ACHN (cell line): ENCODE results near the gene RAB41.
"Not testable (repeated sequence)": the region's sequence is repeated elsewhere in the genome, so short reads cannot be mapped to it uniquely, and the experiment has no call there.

Source experiments
- DNase-seq: peaks from one replicate; pipeline ENCODE4 v3.0.0-alpha.2; 2015
- in situ Hi-C: cut with HindIII; loops from 2 replicates; pipeline ENCODE4 v1.10.0; 2017; ENCODE audit warnings: low sequenced_read_pairs, low pct_ligation_motif_present, low pct_unique_long_range_greater_than_20kb

RAB41 gene

DNA sequence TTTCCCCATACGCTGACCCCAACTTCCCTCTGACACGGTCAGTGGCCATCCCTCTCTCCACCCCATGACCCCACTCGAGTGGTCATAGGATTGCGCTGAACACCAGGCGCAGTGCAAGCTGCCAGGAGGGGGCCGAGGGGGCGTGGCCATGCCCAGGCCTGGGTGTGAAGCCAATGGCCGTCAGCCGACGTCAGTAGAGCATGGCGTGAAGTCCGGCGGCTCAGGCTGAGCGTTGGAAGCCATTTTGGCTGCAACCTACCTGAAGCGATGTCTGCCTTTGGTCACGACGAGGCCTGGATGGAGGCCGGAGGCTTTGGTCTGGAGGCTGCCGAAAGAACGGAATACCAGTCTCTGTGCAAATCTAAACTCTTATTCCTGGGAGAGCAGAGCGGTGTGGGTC lies at the start of gene RAB41:
TSS of gene RAB41 (plus strand) at position 222 of the 400 bp plus-strand sequence. CDS start at position 268, 46 bp downstream.
- in situ Hi-C loops: no loop called here
- DNase-seq: no peak

DNA sequence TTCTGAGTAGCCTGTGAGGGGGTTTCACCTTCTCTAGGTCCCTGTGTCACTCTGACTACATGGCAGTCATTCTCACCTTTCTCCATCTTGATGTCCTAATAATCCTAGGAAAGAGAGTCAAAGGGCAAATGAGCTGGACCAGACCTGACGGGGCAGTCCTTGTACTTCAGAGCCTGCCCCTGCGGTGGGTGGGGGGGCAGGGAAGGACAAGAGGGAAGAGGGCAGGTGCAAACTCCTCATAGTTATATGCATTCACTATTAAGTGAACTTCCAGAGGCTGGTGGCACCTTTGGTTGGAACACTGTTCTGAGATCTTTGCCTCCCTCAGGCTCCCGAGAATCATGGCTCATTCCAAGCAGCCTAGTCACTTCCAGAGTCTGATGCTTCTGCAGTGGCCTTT lies 47.6 kb upstream of the RAB41 start, which contains the start of gene AWAT1:
TSS of gene AWAT1 (plus strand) at position 301 of the 400 bp plus-strand sequence. CDS start at position 342, 41 bp downstream.
- DNase-seq: no peak
- in situ Hi-C loops: no loop called here

DNA sequence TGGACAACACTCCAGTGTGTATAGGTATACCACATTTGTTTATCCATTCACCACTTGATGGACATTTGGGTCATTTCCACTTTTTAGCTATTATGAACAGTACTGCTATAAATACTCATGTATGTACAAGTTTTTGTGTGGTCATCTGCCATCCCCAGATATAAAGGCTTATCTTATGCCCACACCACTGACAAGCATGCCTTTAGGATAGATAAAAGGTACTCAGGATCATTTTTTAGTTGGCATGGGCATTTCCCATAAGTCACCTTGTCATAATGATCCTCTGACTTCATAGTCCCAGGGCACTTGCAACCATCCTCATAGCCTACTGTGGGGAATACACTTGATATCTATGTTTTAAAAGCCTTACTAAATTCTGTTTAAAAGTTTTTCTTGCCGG lies 41.2 kb upstream of the RAB41 start:
- in situ Hi-C loops: no loop called here
- no peak for DNase-seq

DNA sequence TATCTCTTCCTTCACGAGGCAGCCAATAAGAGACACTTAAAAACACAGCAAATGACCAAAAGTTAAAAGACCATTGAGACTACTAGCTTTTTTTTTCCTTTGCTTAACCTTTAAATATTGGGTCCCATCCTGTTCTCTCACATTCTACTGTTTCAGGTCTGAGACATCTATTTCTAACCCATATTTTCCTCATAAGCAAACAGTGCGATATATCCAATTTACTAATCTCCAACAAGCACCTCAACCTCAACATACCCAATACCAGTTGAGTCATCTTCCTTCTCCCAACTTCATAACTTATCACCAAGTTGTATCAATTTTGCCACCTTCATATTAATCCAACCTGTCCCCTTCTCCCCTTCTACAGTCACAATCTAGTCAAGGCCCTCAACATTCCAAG lies 40.5 kb upstream of the RAB41 start:
- no peak for DNase-seq
- in situ Hi-C loops: no loop called here

DNA sequence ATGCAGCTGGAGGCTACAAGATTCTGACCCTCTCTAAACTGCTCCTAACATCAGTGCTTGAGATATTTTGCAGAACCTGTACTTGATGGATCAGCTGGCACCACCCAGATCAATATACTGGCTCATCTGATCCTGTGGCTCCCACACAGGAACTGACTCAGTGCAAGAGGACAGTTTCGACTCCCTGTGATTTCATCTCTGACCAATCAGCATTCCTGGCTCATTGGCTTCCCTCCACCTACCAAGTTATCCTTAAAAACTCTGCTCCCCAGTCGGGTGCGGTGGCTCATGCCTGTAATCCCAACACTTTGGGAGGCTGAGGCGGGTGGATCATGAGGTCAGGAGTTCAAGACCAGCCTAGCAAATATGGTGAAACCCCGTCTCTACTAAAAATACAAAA lies 38.4 kb upstream of the RAB41 start:
- DNase-seq, in situ Hi-C loops: not testable (repeated sequence)

DNA sequence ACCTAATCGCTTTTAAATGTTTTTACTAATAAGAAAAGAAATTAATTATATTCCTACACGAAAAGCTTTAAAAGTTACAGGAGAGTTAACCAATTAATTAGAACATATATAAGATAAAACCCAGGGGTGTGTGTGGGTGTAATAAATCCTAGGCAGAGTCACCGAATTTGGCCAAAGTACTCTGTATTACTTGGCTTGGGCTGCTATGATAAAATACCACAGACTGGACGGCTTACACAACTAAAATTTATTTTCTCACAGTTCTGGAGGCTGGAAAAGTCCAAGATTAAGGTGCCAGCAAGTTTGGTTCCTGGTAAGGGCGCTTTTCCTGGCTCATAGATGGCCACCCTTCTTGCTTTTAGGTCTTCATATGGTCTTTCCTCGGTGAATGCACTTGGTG lies 37.1 kb upstream of the RAB41 start:
- in situ Hi-C loops: no loop called here
- DNase-seq: no peak

DNA sequence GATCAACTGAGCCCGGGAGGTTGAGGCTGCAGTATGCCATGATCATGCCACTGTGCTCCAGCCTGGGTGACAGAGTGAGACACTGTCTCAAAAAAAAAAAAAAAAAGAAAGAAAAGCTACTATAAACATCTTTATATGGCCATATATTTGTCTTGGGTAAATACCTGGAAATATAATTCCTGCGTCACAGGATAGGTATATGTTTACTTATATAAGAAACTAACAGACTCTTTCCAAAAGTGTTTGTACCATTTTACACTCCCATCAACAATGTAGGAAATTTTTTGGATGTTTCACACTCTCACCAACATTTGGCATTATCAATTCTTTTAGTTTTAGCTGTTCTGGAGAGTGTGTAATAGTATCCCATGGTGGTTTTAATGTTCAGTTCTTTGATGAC lies 34.7 kb upstream of the RAB41 start:
- in situ Hi-C loops: no loop called here
- DNase-seq: no peak

DNA sequence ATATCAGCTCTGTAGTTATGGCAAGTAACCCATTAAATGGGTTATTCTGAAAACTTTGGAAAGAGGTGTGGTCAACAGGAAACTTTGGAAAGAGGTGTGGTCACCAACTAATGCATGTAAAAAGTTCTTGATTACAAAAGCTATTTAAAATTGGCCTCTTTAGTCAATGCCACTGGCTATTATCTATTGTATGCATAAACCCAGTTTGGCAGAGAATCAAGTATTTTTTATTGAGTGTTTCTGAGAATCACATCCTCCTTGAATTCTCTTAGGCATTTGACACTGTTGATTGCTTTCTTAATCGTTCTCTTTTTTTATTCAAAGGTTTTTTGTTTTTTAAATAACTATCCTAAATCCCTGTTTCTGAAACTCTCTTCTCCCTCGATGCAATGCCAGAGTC lies 29.5 kb upstream of the RAB41 start:
- no peak for DNase-seq
- in situ Hi-C loops: no loop called here

DNA sequence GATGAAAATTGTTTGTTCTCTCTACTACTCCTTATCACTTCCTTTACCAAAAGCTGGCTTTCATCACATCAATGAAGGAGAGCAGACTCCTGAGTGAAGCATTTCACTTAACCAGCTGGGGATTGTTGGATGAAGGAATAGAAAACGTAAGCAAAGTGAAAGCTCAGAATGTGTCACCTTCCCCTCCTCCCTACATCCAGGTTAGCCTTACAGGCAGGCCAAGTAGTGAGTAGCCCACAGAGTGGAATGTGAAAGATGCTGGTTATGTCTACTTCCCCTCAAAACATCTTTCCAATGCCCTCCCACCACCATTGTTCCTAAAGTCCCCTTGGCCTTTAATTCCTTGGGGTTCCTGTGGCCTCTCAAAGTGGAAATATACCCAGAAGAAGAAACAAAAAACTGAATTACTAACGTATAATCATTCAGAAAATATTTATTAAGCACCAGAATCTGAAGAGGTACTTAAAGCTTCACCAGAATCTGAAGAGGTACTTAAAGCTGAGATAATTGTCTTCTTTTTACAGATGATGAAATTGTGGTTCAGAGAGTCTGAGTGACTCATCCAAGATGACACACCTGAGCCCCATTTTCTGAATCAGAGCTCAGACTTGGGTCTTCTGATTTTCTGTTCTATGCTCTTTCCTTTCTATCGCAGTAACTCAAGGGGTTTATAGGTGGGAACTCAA lies 28.5 kb upstream of the RAB41 start:
- DNase-seq: no peak
- in situ Hi-C loops: no loop called here

DNA sequence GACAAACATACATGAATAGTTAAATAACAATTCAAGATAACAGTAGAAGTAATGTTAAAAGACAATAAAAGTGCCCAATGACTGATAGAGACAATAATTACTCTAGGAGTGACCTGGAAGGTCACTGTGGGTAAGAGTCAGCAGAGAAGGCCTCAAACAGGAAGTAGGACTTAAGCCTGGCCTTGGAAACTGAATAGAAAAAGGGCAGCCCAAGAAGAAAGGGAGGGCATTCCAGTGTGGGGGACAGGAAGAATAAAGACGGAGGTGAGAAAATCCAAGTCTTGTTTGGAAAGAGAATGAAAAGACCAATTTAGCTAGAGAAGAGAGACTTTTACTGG lies 27.9 kb upstream of the RAB41 start:
- in situ Hi-C loops: no loop called here
- no peak for DNase-seq

DNA sequence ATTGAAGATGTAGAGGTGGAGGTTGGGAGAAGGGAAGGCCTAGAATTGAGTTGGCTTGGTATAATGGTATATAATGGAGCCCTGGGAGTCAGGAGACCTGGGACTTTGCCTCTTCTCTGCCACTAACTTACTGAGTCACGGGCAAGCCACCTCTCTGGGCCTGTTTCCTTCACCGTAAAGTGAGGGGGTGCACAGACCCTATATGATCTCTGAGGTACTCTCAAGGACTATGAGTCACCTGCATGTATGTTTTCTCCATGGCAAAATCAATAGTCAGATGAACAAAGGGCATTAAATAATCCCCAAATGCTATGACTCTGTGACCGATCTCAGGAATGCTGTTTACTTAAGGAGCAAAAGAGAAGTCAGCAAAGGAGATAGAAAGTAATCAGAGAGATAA lies 27.1 kb upstream of the RAB41 start:
- DNase-seq: no peak

DNA sequence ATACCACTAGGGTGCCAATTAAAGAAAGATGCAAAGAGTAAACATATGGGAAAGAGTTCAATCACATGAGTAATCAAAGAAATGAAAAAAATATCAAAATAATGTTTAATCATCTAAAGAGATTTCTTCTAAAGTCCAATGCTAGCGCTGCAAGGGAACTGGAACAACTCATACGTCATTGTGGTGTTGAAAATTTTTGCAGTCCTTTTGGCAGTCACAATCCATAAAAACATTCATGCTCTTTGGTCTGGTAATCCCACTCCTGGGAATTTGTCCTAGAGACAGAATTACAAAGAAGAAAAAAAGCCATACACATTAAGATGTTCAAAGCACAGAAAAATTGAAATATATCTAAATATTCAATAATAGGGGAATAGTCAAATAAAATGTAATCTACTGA lies 26.5 kb upstream of the RAB41 start:
- no peak for DNase-seq
- in situ Hi-C loops: no loop called here

More for the DNA sequence above, 27.1 kb upstream of the RAB41 start:
- in situ Hi-C loops: no loop called here

DNA sequence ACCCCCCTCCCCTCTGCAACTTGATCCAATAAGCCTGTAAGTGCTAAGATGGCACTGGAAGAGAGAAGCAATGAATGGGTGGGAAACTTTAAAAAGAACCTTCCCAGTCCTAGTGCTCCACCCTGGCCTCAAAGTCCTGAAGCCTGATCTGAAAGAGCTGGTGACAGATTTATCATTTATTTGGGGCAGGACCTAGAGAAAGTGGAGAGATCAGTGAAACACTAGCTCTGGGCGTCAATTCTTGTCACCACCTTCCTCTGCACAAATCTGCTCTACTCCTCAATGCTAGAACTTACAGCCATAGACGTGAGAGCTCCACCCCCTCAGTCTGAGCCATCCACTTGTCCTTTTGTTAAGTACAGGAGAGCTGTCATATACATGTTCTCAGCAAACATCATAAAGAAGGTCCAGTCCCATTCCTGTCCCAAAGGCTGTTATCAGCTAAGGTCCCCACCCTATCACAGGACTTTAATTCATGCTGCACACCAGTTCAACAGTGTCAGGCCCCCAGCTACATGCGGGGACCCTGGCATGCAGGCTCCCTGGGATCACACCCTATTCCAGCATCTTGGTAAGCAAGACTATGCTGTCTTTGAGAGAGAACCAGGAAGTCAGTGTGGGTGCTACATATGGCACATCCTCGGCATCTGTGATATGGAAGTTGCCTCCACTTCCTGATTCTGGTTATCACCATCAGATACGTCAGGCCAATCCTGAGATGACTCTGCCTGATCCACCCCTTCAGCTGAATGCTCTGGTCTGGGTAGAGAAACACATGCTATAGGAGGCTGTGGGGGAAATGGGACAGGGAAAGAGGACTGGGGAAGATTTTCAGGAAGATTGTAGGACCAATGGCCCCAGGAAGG lies 24.3 kb upstream of the RAB41 start:
- no peak for DNase-seq
- in situ Hi-C loops: no loop called here

DNA sequence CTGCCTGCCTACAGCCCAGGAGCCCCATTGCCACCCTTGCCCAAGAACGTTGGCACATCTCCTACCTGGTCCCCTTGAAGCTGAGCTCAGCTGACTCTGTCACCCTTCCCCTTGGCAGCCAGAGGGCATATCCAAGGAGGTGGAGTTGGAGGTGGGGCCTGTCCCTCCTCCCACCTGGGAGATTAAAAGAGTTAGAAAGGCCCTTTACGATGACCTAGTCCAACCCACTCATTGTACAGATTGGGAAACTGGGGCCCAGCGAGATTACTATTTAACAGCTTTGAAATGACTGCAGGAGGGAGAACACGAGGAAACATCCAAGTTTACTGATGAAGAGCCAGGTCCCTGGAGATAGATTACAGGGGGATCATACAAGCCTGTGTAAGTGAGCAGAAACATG lies 21.9 kb upstream of the RAB41 start, which contains the start of gene P2RY4:
TSS of gene P2RY4 (minus strand) at position 101 of the 400 bp plus-strand sequence. CDS start 580 bp downstream, outside the sequence.
- in situ Hi-C loops: no loop called here
- DNase-seq: no peak

DNA sequence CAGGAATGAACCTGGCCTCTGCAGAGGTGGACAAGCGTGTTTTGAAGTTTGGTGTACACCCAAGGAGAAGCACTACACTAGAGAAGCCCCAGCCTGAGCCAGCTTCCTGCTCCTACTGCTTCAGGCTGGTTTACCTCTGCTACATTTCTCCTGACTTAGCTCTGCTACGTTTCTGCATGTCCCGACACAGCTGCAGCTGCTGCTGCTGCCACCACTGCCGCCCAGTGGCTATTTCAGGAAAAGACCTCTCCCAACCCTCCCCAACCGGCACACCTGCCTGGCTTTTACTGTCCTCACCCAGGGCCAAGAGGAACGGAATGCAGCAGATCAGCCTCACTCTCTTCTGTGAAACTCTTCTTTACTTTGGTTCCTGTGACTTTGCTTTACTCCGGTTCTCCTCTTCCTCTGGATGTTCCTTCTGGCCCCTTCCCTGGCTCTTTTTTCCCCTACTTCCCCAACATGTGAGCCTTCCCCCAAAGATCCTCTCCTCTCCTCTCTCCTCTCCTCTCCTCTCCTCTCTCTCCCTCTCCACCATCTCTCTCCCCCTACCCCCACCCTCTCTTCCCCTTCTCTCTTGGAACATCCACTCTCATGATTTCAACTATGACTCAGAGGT lies 18.9 kb upstream of the RAB41 start:
- in situ Hi-C loops: no loop called here
- peak; percentile 6 for DNase-seq

DNA sequence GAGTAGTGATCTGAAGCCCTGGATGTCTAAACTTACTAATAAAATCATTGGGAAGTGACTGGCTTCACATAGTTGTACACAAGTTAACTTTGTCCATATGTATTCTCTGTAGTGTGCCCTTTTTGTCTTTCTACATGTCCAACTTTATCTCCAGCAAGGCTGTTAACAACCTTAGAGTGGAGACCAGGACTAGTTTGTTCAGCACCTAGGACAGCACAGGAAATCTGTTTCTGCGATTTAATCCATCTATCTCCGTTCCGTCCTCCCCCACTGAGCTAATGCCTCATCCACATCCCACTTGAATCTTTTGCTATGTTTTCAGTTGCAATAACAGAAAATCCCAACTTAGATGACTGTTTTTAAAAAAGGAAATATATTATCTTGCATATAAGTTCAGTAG lies 17.2 kb upstream of the RAB41 start:
- DNase-seq: no peak
- in situ Hi-C loops: no loop called here

DNA sequence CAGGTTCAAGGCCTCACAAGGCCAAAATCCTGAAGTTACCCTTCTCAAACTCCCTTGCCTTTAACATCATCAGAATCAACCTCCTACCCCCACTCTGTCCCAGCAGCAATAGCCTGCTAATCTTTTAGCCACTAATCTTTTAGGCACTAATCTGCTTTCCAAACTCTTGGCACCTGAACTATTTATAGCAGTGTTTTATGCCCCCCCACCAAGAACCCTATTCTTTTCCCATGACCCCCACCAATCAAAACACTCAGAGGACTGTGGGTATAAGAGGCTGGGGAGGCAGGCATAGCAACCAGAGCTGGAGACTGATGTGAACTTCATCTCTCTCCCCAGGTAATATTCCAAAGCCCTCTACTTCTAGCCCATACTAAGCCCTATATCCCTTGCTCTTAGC lies 13.9 kb upstream of the RAB41 start, which contains the start of gene ARR3:
TSS of gene ARR3 (plus strand) at position 301 of the 400 bp plus-strand sequence. CDS start 1,052 bp downstream, outside the sequence.
- DNase-seq: no peak
- in situ Hi-C loops: no loop called here

DNA sequence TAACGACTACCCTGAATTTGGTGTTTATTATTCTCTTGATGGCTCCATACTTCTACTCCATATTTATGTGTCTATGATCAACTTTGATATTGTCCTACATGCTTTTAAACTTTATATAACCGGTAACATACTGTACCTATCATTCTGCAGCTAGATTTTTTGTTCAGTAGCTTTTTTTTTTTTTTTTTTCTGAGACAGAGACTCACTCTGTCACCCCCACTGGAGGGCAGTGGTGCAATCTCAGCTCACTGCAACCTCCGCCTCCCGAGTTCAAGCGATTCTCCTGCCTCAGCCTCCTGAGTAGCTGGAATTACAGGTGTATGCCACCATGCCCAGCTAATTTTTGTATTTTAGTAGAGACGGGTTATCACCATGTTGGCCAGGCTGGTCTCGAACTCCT lies 7.9 kb upstream of the RAB41 start:
- DNase-seq, in situ Hi-C loops: not testable (repeated sequence)

DNA sequence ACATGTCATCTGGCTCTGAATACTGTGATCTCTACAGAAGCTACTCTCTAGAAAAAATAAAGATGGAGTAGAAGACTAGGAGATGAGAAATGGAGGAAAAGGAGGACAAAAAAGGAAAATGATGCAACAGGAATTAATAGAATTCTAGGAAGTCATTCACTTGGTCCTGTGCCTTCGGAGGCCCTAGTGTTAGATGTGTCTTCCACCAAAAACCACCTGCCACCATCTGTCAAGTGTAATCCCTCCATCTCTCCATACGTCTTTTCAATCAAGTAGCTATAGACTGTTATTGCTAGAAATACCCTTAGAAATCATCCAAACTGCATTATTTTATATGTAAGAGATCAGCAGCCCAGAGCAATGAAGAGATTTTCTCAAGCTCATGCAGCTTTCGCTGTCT lies 2.9 kb upstream of the RAB41 start:
- no peak for DNase-seq
- in situ Hi-C loops: no loop called here
